HepG2 (cell line): ENCODE measurements around the gene RHOBTB3. TPM values are rescaled to one million over a fixed set of nuclear protein-coding genes. Genes with fewer than 3 reads are reported as not detected.

Experiments used
- FOSL1 ChIP-seq: sonication (generic); formaldehyde crosslinking; IDR thresholded peaks from 2 replicates; pipeline ENCODE4 v1.9.0; 2021; ENCODE audit warnings: missing genetic modification reagents, borderline replicate concordance
- HMG20A ChIP-seq: IDR thresholded peaks from 2 replicates; pipeline ENCODE4 v1.6.1; 2016; ENCODE audit warnings: borderline replicate concordance
- MAFG ChIP-seq: sonication (generic); formaldehyde crosslinking; IDR thresholded peaks from 2 replicates; pipeline ENCODE4 v1.5.1; 2020; ENCODE audit warnings: mild to moderate bottlenecking, missing genetic modification reagents
- MTF1 ChIP-seq: sonication (generic); formaldehyde crosslinking; IDR thresholded peaks from 2 replicates; pipeline ENCODE4 v1.5.0; 2020; ENCODE audit warnings: missing genetic modification reagents
- PITX1 ChIP-seq: sonication (generic); formaldehyde crosslinking; IDR thresholded peaks from 2 replicates; pipeline ENCODE4 v1.5.1; 2020; ENCODE audit warnings: mild to moderate bottlenecking, missing genetic modification reagents
- PPARG ChIP-seq: conservative IDR thresholded peaks from 2 replicates; pipeline ENCODE4 v1.6.1; 2016; ENCODE audit warnings: missing biosample characterization, missing genetic modification reagents
- PRMT3 ChIP-seq: sonication (generic); formaldehyde crosslinking; IDR thresholded peaks from 2 replicates; pipeline ENCODE4 v1.8.1; 2022; ENCODE audit warnings: low read depth, mild to moderate bottlenecking, moderate library complexity, missing genetic modification reagents, borderline replicate concordance
- SMAD3 ChIP-seq: sonication (generic); formaldehyde crosslinking; IDR thresholded peaks from 2 replicates; pipeline ENCODE4 v1.4.0; 2020; ENCODE audit warnings: missing genetic modification reagents
- SPEN ChIP-seq: sonication (generic); formaldehyde crosslinking; IDR thresholded peaks from 2 replicates; pipeline ENCODE4 v1.5.1; 2020; ENCODE audit warnings: low read depth, mild to moderate bottlenecking, missing genetic modification reagents
- TBL1XR1 ChIP-seq: fragments of 150-350 bp; IDR thresholded peaks from 2 replicates; pipeline ENCODE4 v1.6.1; 2014; ENCODE audit warnings: borderline replicate concordance, low read length; ENCODE audit not compliant: partially characterized antibody
- THYN1 ChIP-seq: sonication (generic); formaldehyde crosslinking; IDR thresholded peaks from 2 replicates; pipeline ENCODE4 v1.8.1; 2023; ENCODE audit warnings: low read depth, mild to moderate bottlenecking, moderate library complexity, missing genetic modification reagents, borderline replicate concordance
- ZKSCAN8 ChIP-seq: IDR thresholded peaks from 2 replicates; pipeline ENCODE4 v1.6.1; 2016; ENCODE audit warnings: borderline replicate concordance, missing genetic modification reagents, missing compliant biosample characterization
- ZNF136 ChIP-seq: sonication (generic); formaldehyde crosslinking; IDR thresholded peaks from 2 replicates; pipeline ENCODE4 v1.8.1; 2022; ENCODE audit warnings: low read depth, mild to moderate bottlenecking, moderate library complexity, missing genetic modification reagents
- ZNF180 ChIP-seq: sonication (generic); formaldehyde crosslinking; IDR thresholded peaks from 2 replicates; pipeline ENCODE4 v1.4.0; 2020; ENCODE audit warnings: low read depth, missing genetic modification reagents, borderline replicate concordance
- ZNF556 ChIP-seq: sonication (generic); formaldehyde crosslinking; IDR thresholded peaks from 2 replicates; pipeline ENCODE4 v1.4.0; 2020; ENCODE audit warnings: mild to moderate bottlenecking, missing genetic modification reagents, borderline replicate concordance
- ZNF788 ChIP-seq: sonication (generic); formaldehyde crosslinking; IDR thresholded peaks from 2 replicates; pipeline ENCODE4 v1.5.0; 2020; ENCODE audit warnings: mild to moderate bottlenecking, missing genetic modification reagents, borderline replicate concordance
- polyA plus RNA-seq, 8 experiments: library from polyadenylated mRNA; depleted of rRNA in 3 of 8; stranded (reverse) in 7 of 8; unstranded in 1 of 8; fragments of >200 nt; fragmentation: Illumina TruSeq in 4 of 8; extraction: Trizol in 4 of 8; gene quantifications; 2 replicates each; pipeline versions ENCODE4 v1.2.1 to v1.2.3, GENCODE V29; 2011 to 2016; ENCODE audit warnings: low read depth in 4 of 8, missing spikeins in 1 of 8, mixed read lengths in 1 of 8; ENCODE audit not compliant: insufficient read depth in 1 of 8
- total RNA-seq, 5 experiments: library from RNA; depleted of rRNA; stranded (reverse); fragments of >200 nt; fragmentation: Illumina TruSeq; extraction: Trizol; gene quantifications; 2 replicates each; pipeline ENCODE4 v1.2.3, GENCODE V29; 2016; ENCODE audit warnings: low read depth in 1 of 5
- TF ChIP-seq, protein P1 (sequence below): IDR thresholded peaks from 2 replicates; pipeline ENCODE4 v1.6.1; 2012; ENCODE audit warnings: inconsistent platforms
- TF ChIP-seq, protein P2 (sequence below): sonication (generic); formaldehyde crosslinking; IDR thresholded peaks from 2 replicates; pipeline ENCODE4 v1.4.0; 2020; ENCODE audit warnings: mild to moderate bottlenecking, missing genetic modification reagents
- TF ChIP-seq, protein P3 (sequence below): sonication (generic); formaldehyde crosslinking; IDR thresholded peaks from 2 replicates; pipeline ENCODE4 v1.9.0; 2021; ENCODE audit warnings: mild to moderate bottlenecking, missing genetic modification reagents
- TF ChIP-seq, protein P4 (sequence below): conservative IDR thresholded peaks from 2 replicates; pipeline ENCODE4 v1.6.1; 2018; ENCODE audit warnings: missing genetic modification reagents

RHOBTB3 gene
- total and polyA plus RNA-seq, 2 of the 13 experiments (the other 11 are each of a cell fraction or from before 2014, with no cell fraction given): 31.6 to 35.4 TPM

DNA sequence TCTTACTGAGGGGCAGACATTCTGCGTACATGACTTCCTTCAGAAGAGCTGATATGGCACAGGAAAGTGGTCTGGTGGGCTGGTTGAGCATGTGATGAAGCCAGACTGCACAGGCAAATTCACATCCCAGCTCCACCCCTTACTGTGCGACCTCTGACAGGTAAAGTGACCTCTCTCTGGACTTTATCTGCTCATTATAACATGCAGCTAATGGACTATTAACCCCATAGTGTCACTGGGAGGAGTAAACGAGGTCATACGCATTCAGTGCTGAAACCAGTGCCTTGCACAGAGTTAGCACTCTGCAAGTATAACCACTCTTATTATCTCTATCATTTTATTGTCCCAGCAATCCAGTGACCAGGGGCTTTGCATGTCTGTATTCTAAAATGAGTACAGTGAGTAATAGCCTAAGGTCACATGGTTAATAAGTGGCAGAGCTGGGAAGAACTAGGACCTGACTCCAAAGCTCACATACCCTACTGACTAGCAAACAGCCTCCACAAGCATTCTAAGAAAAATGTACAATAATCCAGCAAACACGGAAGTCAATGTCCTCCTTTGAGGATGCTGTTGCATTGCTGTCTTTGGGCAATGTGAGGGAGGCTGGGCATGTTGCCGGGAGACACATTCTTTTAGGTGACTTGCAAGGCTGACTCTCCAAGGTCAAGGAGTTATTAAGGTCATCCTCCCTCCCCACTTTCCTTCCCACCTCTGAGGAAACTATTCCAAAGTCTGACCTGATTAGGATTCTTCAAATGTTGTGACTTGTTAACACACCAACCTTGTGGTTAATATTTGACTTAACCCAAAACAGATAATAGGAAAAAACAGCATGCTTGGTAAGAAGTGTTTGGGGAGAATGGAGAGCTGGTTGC, 72.4 kb downstream of the RHOBTB3 start (continued):
- TF ChIP-seq, protein P1, sequence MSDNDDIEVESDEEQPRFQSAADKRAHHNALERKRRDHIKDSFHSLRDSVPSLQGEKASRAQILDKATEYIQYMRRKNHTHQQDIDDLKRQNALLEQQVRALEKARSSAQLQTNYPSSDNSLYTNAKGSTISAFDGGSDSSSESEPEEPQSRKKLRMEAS: no peak
- no peak for TF ChIP-seq FOSL1 (CRISPR knock-in tag)
- peak; percentile 21 for TF ChIP-seq TBL1XR1
- no peak for TF ChIP-seq THYN1 (CRISPR knock-in tag)
- no peak for TF ChIP-seq ZNF136 (CRISPR knock-in tag)
- no peak for TF ChIP-seq MTF1 (CRISPR knock-in tag)
- TF ChIP-seq, protein P2, sequence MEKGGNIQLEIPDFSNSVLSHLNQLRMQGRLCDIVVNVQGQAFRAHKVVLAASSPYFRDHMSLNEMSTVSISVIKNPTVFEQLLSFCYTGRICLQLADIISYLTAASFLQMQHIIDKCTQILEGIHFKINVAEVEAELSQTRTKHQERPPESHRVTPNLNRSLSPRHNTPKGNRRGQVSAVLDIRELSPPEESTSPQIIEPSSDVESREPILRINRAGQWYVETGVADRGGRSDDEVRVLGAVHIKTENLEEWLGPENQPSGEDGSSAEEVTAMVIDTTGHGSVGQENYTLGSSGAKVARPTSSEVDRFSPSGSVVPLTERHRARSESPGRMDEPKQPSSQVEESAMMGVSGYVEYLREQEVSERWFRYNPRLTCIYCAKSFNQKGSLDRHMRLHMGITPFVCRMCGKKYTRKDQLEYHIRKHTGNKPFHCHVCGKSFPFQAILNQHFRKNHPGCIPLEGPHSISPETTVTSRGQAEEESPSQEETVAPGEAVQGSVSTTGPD (CRISPR knock-in tag): no peak
- 0 out of 2 replicates have a peak, but pooled peaks have one; percentile 17 for TF ChIP-seq PPARG
- peak; percentile 33; the same call in 1 of the 2 replicates for TF ChIP-seq PITX1
- TF ChIP-seq ZNF556 (CRISPR knock-in tag): no peak
- no peak for TF ChIP-seq SPEN (CRISPR knock-in tag)
- 0 out of 2 replicates have a peak, but pooled peaks have one; percentile 26 for TF ChIP-seq ZKSCAN8
- TF ChIP-seq, protein P3, sequence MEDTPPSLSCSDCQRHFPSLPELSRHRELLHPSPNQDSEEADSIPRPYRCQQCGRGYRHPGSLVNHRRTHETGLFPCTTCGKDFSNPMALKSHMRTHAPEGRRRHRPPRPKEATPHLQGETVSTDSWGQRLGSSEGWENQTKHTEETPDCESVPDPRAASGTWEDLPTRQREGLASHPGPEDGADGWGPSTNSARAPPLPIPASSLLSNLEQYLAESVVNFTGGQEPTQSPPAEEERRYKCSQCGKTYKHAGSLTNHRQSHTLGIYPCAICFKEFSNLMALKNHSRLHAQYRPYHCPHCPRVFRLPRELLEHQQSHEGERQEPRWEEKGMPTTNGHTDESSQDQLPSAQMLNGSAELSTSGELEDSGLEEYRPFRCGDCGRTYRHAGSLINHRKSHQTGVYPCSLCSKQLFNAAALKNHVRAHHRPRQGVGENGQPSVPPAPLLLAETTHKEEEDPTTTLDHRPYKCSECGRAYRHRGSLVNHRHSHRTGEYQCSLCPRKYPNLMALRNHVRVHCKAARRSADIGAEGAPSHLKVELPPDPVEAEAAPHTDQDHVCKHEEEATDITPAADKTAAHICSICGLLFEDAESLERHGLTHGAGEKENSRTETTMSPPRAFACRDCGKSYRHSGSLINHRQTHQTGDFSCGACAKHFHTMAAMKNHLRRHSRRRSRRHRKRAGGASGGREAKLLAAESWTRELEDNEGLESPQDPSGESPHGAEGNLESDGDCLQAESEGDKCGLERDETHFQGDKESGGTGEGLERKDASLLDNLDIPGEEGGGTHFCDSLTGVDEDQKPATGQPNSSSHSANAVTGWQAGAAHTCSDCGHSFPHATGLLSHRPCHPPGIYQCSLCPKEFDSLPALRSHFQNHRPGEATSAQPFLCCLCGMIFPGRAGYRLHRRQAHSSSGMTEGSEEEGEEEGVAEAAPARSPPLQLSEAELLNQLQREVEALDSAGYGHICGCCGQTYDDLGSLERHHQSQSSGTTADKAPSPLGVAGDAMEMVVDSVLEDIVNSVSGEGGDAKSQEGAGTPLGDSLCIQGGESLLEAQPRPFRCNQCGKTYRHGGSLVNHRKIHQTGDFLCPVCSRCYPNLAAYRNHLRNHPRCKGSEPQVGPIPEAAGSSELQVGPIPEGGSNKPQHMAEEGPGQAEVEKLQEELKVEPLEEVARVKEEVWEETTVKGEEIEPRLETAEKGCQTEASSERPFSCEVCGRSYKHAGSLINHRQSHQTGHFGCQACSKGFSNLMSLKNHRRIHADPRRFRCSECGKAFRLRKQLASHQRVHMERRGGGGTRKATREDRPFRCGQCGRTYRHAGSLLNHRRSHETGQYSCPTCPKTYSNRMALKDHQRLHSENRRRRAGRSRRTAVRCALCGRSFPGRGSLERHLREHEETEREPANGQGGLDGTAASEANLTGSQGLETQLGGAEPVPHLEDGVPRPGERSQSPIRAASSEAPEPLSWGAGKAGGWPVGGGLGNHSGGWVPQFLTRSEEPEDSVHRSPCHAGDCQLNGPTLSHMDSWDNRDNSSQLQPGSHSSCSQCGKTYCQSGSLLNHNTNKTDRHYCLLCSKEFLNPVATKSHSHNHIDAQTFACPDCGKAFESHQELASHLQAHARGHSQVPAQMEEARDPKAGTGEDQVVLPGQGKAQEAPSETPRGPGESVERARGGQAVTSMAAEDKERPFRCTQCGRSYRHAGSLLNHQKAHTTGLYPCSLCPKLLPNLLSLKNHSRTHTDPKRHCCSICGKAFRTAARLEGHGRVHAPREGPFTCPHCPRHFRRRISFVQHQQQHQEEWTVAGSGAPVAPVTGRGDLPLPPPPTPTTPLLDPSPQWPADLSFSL (CRISPR knock-in tag): no peak; the same call in 1 of the 2 replicates
- TF ChIP-seq ZNF788 (CRISPR knock-in tag): no peak
- TF ChIP-seq SMAD3 (CRISPR knock-in tag): no peak
- no peak for TF ChIP-seq PRMT3 (CRISPR knock-in tag)
- no peak for TF ChIP-seq ZNF180
- TF ChIP-seq HMG20A (CRISPR knock-in tag): peak; percentile 47; the same call in 1 of the 2 replicates
- no peak for TF ChIP-seq MAFG (CRISPR knock-in tag)
- TF ChIP-seq, protein P4, sequence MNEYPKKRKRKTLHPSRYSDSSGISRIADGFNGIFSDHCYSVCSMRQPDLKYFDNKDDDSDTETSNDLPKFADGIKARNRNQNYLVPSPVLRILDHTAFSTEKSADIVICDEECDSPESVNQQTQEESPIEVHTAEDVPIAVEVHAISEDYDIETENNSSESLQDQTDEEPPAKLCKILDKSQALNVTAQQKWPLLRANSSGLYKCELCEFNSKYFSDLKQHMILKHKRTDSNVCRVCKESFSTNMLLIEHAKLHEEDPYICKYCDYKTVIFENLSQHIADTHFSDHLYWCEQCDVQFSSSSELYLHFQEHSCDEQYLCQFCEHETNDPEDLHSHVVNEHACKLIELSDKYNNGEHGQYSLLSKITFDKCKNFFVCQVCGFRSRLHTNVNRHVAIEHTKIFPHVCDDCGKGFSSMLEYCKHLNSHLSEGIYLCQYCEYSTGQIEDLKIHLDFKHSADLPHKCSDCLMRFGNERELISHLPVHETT (CRISPR knock-in tag): no peak
